ENCODE data around the gene C1QTNF6. TPM values are rescaled to one million over a fixed set of nuclear protein-coding genes. Genes with fewer than 3 reads are reported as not detected.

C1QTNF6 gene
- total and polyA plus RNA-seq, 12 donors = 2.2 to 45.7 (median 7.1) TPM

DNA sequence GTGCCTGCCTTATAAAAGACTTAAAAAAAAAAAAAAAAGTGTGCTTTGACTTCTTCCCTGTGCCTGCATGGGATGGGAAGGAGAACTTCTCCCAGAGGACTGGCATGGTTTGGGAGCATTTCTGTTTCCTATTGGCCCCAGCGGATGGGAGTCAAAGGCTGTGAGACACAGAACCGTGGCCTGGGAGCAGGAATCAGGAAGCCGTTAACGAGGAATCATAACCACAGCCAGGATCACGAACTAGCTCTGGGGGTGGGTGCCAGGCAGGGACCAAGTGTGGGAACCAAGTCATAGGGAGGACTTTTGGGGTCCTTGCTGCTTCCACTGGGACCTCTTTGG lies 526 bp downstream of the C1QTNF6 start:
- Histone ChIP-seq H3K4me1 (replicated peaks in 1 of 2) (peaks cover 24 to 54% of the 10 kb centered on the region in 2 donors), H3K36me3 (replicated peaks in 1 of 2) (no peaks in the 10 kb centered on the region), H3K27ac (peak overlapping the region; percentile 62 to 92 (median 67)), H3K4me3 (peak overlapping the region in 1 of 4 donors; percentile 45), H3K9me3 (replicated peaks in 1 of 3) (no peaks in the 10 kb centered on the region), H3K27me3 (no peaks in the 10 kb centered on the region)
- DNase-seq = peak in 2 of 7 donors; percentile 40 to 55
- WGBS, 4 donors = 7 to 39% (median 27%) methylated on average over 4 to 5 of the region's 5 CpGs
- TF ChIP-seq CTCF (IDR thresholded peaks at IDR 0.05) (no peak), POLR2A (IDR thresholded peaks at IDR 0.05) (no peak)
- intact Hi-C loops (cut with DNase I) = no loop called here

DNA sequence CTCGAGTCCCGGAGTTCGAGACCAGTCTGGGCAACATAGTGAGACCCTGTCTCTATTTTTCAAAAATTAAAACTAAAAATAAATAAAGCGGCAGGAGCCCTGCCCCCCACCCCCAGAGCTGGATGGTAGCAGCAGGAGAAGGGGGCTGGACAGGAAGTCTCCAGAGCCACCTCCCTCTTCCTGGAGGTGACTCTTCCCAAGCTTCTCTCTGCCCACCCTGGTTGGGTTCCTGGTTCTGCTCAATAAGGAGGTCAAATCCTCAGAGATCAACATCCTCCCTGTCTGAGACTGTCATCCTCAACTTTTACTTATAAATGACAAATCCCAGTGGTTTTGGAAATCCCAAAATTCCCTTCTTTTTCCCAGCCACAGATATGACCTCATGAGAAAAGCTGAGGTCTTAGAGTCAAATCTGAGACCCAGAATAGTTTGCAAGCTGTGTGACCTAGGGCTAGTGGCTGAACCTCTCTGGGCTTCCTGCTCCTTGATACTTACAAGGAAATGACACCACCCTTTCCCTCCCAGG lies 987 bp downstream of the C1QTNF6 start:
- H3K27ac ChIP-seq = peak overlapping the region; percentile 62 to 92 (median 67)
- no peaks in the 10 kb centered on the region for H3K27me3 ChIP-seq
- H3K9me3 ChIP-seq (replicated peaks in 1 of 3) = no peaks in the 10 kb centered on the region
- WGBS, 4 donors = 65 to 69% (median 67%) methylated on average over 4 of the region's 4 CpGs
- intact Hi-C loops (cut with DNase I) = no loop called here
- no peaks in the 10 kb centered on the region for H3K36me3 ChIP-seq (replicated peaks in 1 of 2)
- peak overlapping the region in 1 of 4 donors; percentile 45 for H3K4me3 ChIP-seq
- peaks cover 24 to 54% of the 10 kb centered on the region in 2 donors for H3K4me1 ChIP-seq (replicated peaks in 1 of 2)
- no peak for DNase-seq
- TF ChIP-seq POLR2A (IDR thresholded peaks at IDR 0.05) (no peak), CTCF (IDR thresholded peaks at IDR 0.05) (no peak)

DNA sequence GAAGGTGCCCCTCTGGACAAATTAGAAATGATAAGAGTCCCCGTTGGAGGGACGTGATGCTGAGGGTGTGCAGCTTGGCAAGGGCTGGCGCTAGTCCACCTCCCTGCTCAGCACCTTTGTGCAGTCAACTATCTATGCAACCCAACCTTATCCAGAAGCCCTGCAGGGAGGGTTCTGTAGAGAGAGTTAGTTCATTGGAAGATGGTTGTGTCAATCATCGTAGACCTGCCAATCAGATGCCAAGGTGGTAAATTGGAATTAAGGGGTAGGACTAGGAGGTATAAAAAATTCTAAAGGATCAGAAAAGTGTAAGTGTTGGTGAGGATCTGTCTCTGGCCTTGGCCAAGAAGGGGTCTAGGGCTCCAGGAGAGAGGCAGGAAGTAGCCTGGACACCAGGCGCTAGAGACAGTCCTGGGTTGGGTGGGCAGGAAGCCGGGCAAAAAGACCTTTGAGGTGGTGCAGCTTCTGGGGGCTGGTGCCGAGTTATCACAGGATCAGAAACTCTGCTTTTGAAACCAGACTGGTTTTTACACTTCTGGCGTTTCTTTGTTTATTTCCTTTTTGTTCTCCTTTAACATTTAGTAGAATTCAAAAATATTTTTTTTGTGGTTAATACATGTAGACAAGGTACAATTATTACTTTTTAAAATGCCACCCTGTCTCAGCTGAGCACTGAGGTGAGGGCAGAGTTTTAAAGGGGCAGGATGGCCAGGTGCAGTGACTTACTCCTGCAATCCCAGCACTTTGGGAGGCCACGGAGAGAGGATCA lies 1.6 kb downstream of the C1QTNF6 start:
- Histone ChIP-seq H3K9me3 (replicated peaks in 1 of 3) (no peaks in the 10 kb centered on the region), H3K36me3 (replicated peaks in 1 of 2) (no peaks in the 10 kb centered on the region), H3K4me1 (replicated peaks in 1 of 2) (peaks cover 24 to 54% of the 10 kb centered on the region in 2 donors), H3K27ac (peak overlapping the region in 3 of 5 donors; percentile 64 to 92 (median 88)), H3K27me3 (no peaks in the 10 kb centered on the region), H3K4me3 (peak overlapping the region in 1 of 4 donors; percentile 45)
- peak in 1 of 7 donors; percentile 68 for DNase-seq
- TF ChIP-seq POLR2A (IDR thresholded peaks at IDR 0.05) (no peak), CTCF (IDR thresholded peaks at IDR 0.05) (no peak)
- intact Hi-C loops (cut with DNase I) = no loop called here
- WGBS, 4 donors = 66 to 75% (median 70%) methylated on average over 9 of the region's 9 CpGs

GRCh38 chr22:37185646-37186227 lies 2.3 kb downstream of the C1QTNF6 start:
- Histone ChIP-seq H3K4me3 (no peak overlapping the region), H3K27me3 (no peaks in the 10 kb centered on the region), H3K9me3 (replicated peaks in 1 of 3) (no peaks in the 10 kb centered on the region), H3K36me3 (replicated peaks in 1 of 2) (no peaks in the 10 kb centered on the region), H3K4me1 (replicated peaks in 1 of 2) (peaks cover 24 to 54% of the 10 kb centered on the region in 2 donors), H3K27ac (no peak overlapping the region)
- intact Hi-C loops (cut with DNase I) = no loop called here
- TF ChIP-seq POLR2A (IDR thresholded peaks at IDR 0.05) (no peak), CTCF (IDR thresholded peaks at IDR 0.05) (no peak)
- 68 to 80% (median 76%) methylated on average over 13 of the region's 13 CpGs for WGBS, 4 donors
- DNase-seq = no peak

Measured in adrenal gland (tissue), 12 donors.